ENCODE data around the gene SETD7.

The SETD7 gene

GRCh38 chr4:139599076-139599475 lies 43.1 kb upstream of the SETD7 start:
- TF ChIP-seq CTCF (IDR thresholded peaks at IDR 0.05; ENCODE audit: insufficient read depth, low read depth, low read length, missing control alignments): no peak
- no peak for DNase-seq (ENCODE audit: low read depth)
- H3K4me3 ChIP-seq (ENCODE audit: low read length): no peak overlapping the region

- TF ChIP-seq CTCF (IDR thresholded peaks at IDR 0.05; ENCODE audit: insufficient read depth, low read depth, low read length, missing control alignments): no peak
- no peak for DNase-seq (ENCODE audit: low read depth)
- no peak overlapping the region for H3K4me3 ChIP-seq (ENCODE audit: low read length)
Measured at GRCh38 chr4:139596684-139597279, 40.8 kb upstream of the SETD7 start.

GRCh38 chr4:139596034-139596683 lies 40.1 kb upstream of the SETD7 start:
- TF ChIP-seq CTCF (IDR thresholded peaks at IDR 0.05; ENCODE audit: insufficient read depth, low read depth, low read length, missing control alignments): no peak
- H3K4me3 ChIP-seq (ENCODE audit: low read length): no peak overlapping the region
- DNase-seq (ENCODE audit: low read depth): peak; percentile 62

GRCh38 chr4:139594591-139595185 lies 38.7 kb upstream of the SETD7 start:
- no peak for TF ChIP-seq CTCF (IDR thresholded peaks at IDR 0.05; ENCODE audit: insufficient read depth, low read depth, low read length, missing control alignments)
- DNase-seq (ENCODE audit: low read depth): no peak

GRCh38 chr4:139593091-139593564 lies 37.1 kb upstream of the SETD7 start:
- no peak for TF ChIP-seq CTCF (IDR thresholded peaks at IDR 0.05; ENCODE audit: insufficient read depth, low read depth, low read length, missing control alignments)
- peak; percentile 23 for DNase-seq (ENCODE audit: low read depth)
- H3K4me3 ChIP-seq (ENCODE audit: low read length): no peak overlapping the region

More at GRCh38 chr4:139594591-139595185, 38.7 kb upstream of the SETD7 start:
- no peak overlapping the region for H3K4me3 ChIP-seq (ENCODE audit: low read length)

- TF ChIP-seq CTCF (IDR thresholded peaks at IDR 0.05; ENCODE audit: insufficient read depth, low read depth, low read length, missing control alignments): no peak
- H3K4me3 ChIP-seq (ENCODE audit: low read length): no peak overlapping the region
- DNase-seq (ENCODE audit: low read depth): no peak
Measured at GRCh38 chr4:139589336-139590018, 33.5 kb upstream of the SETD7 start.

All from epithelial cell of esophagus (primary cell).